Activated naive CD4-positive, alpha-beta T cell treated with anti-CD3 and anti-CD28 coated beads, Interleukin-2, amount 10 ng/mL, durations not matched to agents 7 days and 5 days (primary cell): ENCODE measurements around the gene CCDC88B.
"Not testable (repeated sequence)": the region's sequence is repeated elsewhere in the genome, so short reads cannot be mapped to it uniquely, and the experiment has no call there.

ENCODE experiments used
- CTCF ChIA-PET: fragments of 350-600 bp; sonication (Branson Sonifier 250); formaldehyde crosslinking; loops from one replicate; lab custom pipeline; 2021; ENCODE audit warnings: antibody characterized with exemption; lab: Charles Lee
- DNase-seq: peaks from one replicate; pipeline ENCODE4 v3.0.0-alpha.2; 2020
- H3K27ac Mint-ChIP-seq: one replicate; pipeline ENCODE4 v1.8.0; 2021; ENCODE audit warnings: mild to moderate bottlenecking, moderate library complexity, mixed read lengths
- H3K27me3 Mint-ChIP-seq: one replicate; pipeline ENCODE4 v1.8.0; 2021; ENCODE audit warnings: mild to moderate bottlenecking, mixed read lengths
- H3K36me3 Mint-ChIP-seq: one replicate; pipeline ENCODE4 v1.8.0; 2021; ENCODE audit warnings: mixed read lengths
- H3K4me1 Mint-ChIP-seq: one replicate; pipeline ENCODE4 v1.8.0; 2021; ENCODE audit warnings: mixed read lengths
- H3K4me3 Mint-ChIP-seq: one replicate; pipeline ENCODE4 v1.8.0; 2021; ENCODE audit warnings: mild to moderate bottlenecking, moderate library complexity, mixed read lengths
- H3K9me3 Mint-ChIP-seq: one replicate; pipeline ENCODE4 v1.8.0; 2021; ENCODE audit warnings: mixed read lengths

Gene CCDC88B

GRCh38 chr11:64314146-64314804, 25.7 kb upstream of the CCDC88B start:
- Mint-ChIP-seq H3K27ac (peak overlapping the region; percentile 8), H3K4me3 (no peak overlapping the region), H3K36me3 (peaks cover 31% of the 10 kb centered on the region), H3K4me1 (peaks cover 54% of the 10 kb centered on the region), H3K27me3 (no peaks in the 10 kb centered on the region), H3K9me3 (no peaks in the 10 kb centered on the region)
- no peak for DNase-seq
- CTCF ChIA-PET, result interaction anchor here (1.3 kb wide), 1 partner anchor 18 kb away, joined by 4 read pairs; no protein-coding TSS in a partner anchor

- H3K4me3 Mint-ChIP-seq, result no peak overlapping the region
These were observed 25.0 kb upstream of the CCDC88B start for GRCh38 chr11:64314805-64315561.

GRCh38 chr11:64315667-64316526, 24.1 kb upstream of the CCDC88B start:
- Mint-ChIP-seq H3K4me1 (peaks cover 62% of the 10 kb centered on the region), H3K27ac (peak overlapping the region; percentile 100), H3K4me3 (peak overlapping the region; percentile 97), H3K36me3 (peaks cover 37% of the 10 kb centered on the region)
- H3K27me3 Mint-ChIP-seq, DNase-seq, H3K9me3 Mint-ChIP-seq: not testable (repeated sequence)
- CTCF ChIA-PET, result interaction anchor here (2.2 to 3.3 kb wide), 3 partner anchors 16 to 44 kb away, joined by 9 to 46 read pairs (median 24); partner anchors contain the start of gene RPS6KA4

More at GRCh38 chr11:64314805-64315561, 25.0 kb upstream of the CCDC88B start:
- Mint-ChIP-seq H3K4me1 (peaks cover 58% of the 10 kb centered on the region), H3K9me3 (no peaks in the 10 kb centered on the region), H3K36me3 (peaks cover 31% of the 10 kb centered on the region), H3K27ac (peak overlapping the region; percentile 37), H3K27me3 (no peaks in the 10 kb centered on the region)
- CTCF ChIA-PET, result interaction anchor here (1.3 kb wide), 1 partner anchor 17 kb away, joined by 4 read pairs; no protein-coding TSS in a partner anchor
- DNase-seq, result no peak

GRCh38 chr11:64316672-64317324, 23.2 kb upstream of the CCDC88B start:
- CTCF ChIA-PET, result interaction anchor here (0.6 to 3.3 kb wide), 13 partner anchors 9 to 111 kb away, joined by 4 to 46 read pairs (median 9); partner anchors contain the start of genes CCDC88B, ESRRA, FERMT3 and RPS6KA4

GRCh38 chr11:64317325-64317960, 22.6 kb upstream of the CCDC88B start, which contains the start of gene TRMT112:
Gene TRMT112, minus strand, starts transcription at chr11:64317559. Its CDS starts 33 bp downstream, at chr11:64317526.
- Mint-ChIP-seq H3K4me3 (peak within 1 kb of the TSS; percentile 97), H3K36me3 (peaks cover 46% of the 10 kb centered on the region), H3K9me3 (no peaks in the 10 kb centered on the region), H3K27me3 (no peaks in the 10 kb centered on the region), H3K4me1 (peaks cover 62% of the 10 kb centered on the region), H3K27ac (peak within 1 kb of the TSS; percentile 100)
- CTCF ChIA-PET, result interaction anchor here (0.6 to 3.3 kb wide), 23 partner anchors 10 to 1588 kb away, joined by 3 to 46 read pairs (median 6); partner anchors contain the start of genes CATSPERZ, CCDC88B, ESRRA and FERMT3
- peak; percentile 99 for DNase-seq

More at GRCh38 chr11:64316672-64317324, 23.2 kb upstream of the CCDC88B start:
- peak; percentile 57 for DNase-seq
- H3K9me3 Mint-ChIP-seq, result no peaks in the 10 kb centered on the region
- H3K4me1 Mint-ChIP-seq, result peaks cover 62% of the 10 kb centered on the region
- peaks cover 44% of the 10 kb centered on the region for H3K36me3 Mint-ChIP-seq
- peak overlapping the region; percentile 97 for H3K4me3 Mint-ChIP-seq
- no peaks in the 10 kb centered on the region for H3K27me3 Mint-ChIP-seq
- H3K27ac Mint-ChIP-seq, result peak overlapping the region; percentile 100

- no peaks in the 10 kb centered on the region for H3K27me3 Mint-ChIP-seq
- H3K27ac Mint-ChIP-seq, result peak within 1 kb of the TSS; percentile 100
- H3K9me3 Mint-ChIP-seq, result no peaks in the 10 kb centered on the region
- peak; percentile 97 for DNase-seq
- peaks cover 55% of the 10 kb centered on the region for H3K4me1 Mint-ChIP-seq
- peaks cover 42% of the 10 kb centered on the region for H3K36me3 Mint-ChIP-seq
- peak within 1 kb of the TSS; percentile 97 for H3K4me3 Mint-ChIP-seq
- CTCF ChIA-PET, result interaction anchor here (0.6 to 3.3 kb wide), 22 partner anchors 9 to 1588 kb away, joined by 3 to 46 read pairs (median 6); partner anchors contain the start of genes CATSPERZ, CCDC88B, ESRRA and FERMT3
These were observed 21.8 kb upstream of the CCDC88B start, which contains the start of gene PRDX5 for GRCh38 chr11:64317961-64318765. Gene PRDX5, plus strand, starts transcription at chr11:64318121. Its CDS starts 95 bp downstream, at chr11:64318216.

GRCh38 chr11:64318766-64319761, 20.9 kb upstream of the CCDC88B start:
- CTCF ChIA-PET, result interaction anchor here (0.9 to 3.3 kb wide), 4 partner anchors 12 to 34 kb away, joined by 4 to 46 read pairs (median 20); partner anchors contain the start of gene ESRRA
- no peaks in the 10 kb centered on the region for H3K27me3 Mint-ChIP-seq
- H3K4me3 Mint-ChIP-seq, result peak overlapping the region; percentile 97
- H3K36me3 Mint-ChIP-seq, result peaks cover 40% of the 10 kb centered on the region
- peak overlapping the region; percentile 100 for H3K27ac Mint-ChIP-seq
- DNase-seq, result no peak
- H3K4me1 Mint-ChIP-seq, result peaks cover 54% of the 10 kb centered on the region
- no peaks in the 10 kb centered on the region for H3K9me3 Mint-ChIP-seq

- Mint-ChIP-seq H3K9me3 (no peaks in the 10 kb centered on the region), H3K27me3 (no peaks in the 10 kb centered on the region), H3K4me1 (peaks cover 47% of the 10 kb centered on the region), H3K36me3 (peaks cover 32% of the 10 kb centered on the region), H3K4me3 (no peak overlapping the region), H3K27ac (peak overlapping the region; percentile 59)
- CTCF ChIA-PET, result no interaction called here
- no peak for DNase-seq
These were observed 19.4 kb upstream of the CCDC88B start for GRCh38 chr11:64320556-64320955.

GRCh38 chr11:64321026-64321425, 19.0 kb upstream of the CCDC88B start:
- H3K9me3 Mint-ChIP-seq, result no peaks in the 10 kb centered on the region
- no peak for DNase-seq
- peaks cover 47% of the 10 kb centered on the region for H3K4me1 Mint-ChIP-seq
- H3K27ac Mint-ChIP-seq, result no peak overlapping the region
- H3K4me3 Mint-ChIP-seq, result no peak overlapping the region
- H3K36me3 Mint-ChIP-seq, result peaks cover 32% of the 10 kb centered on the region
- H3K27me3 Mint-ChIP-seq, result no peaks in the 10 kb centered on the region
- CTCF ChIA-PET, result no interaction called here

GRCh38 chr11:64321533-64321932, 18.5 kb upstream of the CCDC88B start:
- peaks cover 2% of the 10 kb centered on the region for H3K27me3 Mint-ChIP-seq
- H3K4me1 Mint-ChIP-seq, result peaks cover 42% of the 10 kb centered on the region
- no peak overlapping the region for H3K27ac Mint-ChIP-seq
- H3K9me3 Mint-ChIP-seq, result no peaks in the 10 kb centered on the region
- CTCF ChIA-PET, result interaction anchor here (2.3 kb wide), 1 partner anchor 11 kb away, joined by 12 read pairs; no protein-coding TSS in a partner anchor
- H3K4me3 Mint-ChIP-seq, result no peak overlapping the region
- DNase-seq, result no peak
- peaks cover 29% of the 10 kb centered on the region for H3K36me3 Mint-ChIP-seq

- H3K36me3 Mint-ChIP-seq, result peaks cover 21% of the 10 kb centered on the region
These were observed 17.1 kb upstream of the CCDC88B start for GRCh38 chr11:64322925-64323260.

More at GRCh38 chr11:64322925-64323260, 17.1 kb upstream of the CCDC88B start:
- peaks cover 29% of the 10 kb centered on the region for H3K4me1 Mint-ChIP-seq
- no peak overlapping the region for H3K27ac Mint-ChIP-seq
- CTCF ChIA-PET, result interaction anchor here (2.3 kb wide), 1 partner anchor 9 kb away, joined by 12 read pairs; no protein-coding TSS in a partner anchor
- H3K4me3 Mint-ChIP-seq, result no peak overlapping the region
- DNase-seq, result no peak
- H3K9me3 Mint-ChIP-seq, result no peaks in the 10 kb centered on the region
- peaks cover 3% of the 10 kb centered on the region for H3K27me3 Mint-ChIP-seq
